HepG2 (cell line): ENCODE data around the gene AFAP1. TPM values are rescaled to one million over a fixed set of nuclear protein-coding genes. Genes with fewer than 3 reads are reported as not detected.

Experiments
- EED ChIP-seq: sonication (generic); formaldehyde crosslinking; IDR thresholded peaks from 2 replicates; pipeline ENCODE4 v1.5.0; 2020; ENCODE audit warnings: mild to moderate bottlenecking, missing genetic modification reagents
- FOXJ3 ChIP-seq: sonication (generic); formaldehyde crosslinking; IDR thresholded peaks from 2 replicates; pipeline ENCODE4 v1.4.0; 2020; ENCODE audit warnings: missing genetic modification reagents, mild to moderate bottlenecking, borderline replicate concordance
- KMT2B ChIP-seq: IDR thresholded peaks from 2 replicates; pipeline ENCODE4 v1.6.1; 2016; ENCODE audit warnings: missing genetic modification reagents, missing compliant biosample characterization
- MXD4 ChIP-seq: IDR thresholded peaks from 2 replicates; pipeline ENCODE4 v1.6.1; 2016; ENCODE audit warnings: mild to moderate bottlenecking, missing biosample characterization, missing genetic modification reagents
- SIN3A ChIP-seq: IDR thresholded peaks from 2 replicates; pipeline ENCODE4 v1.6.1; 2011; ENCODE audit warnings: low read depth, mild to moderate bottlenecking, control low read depth, low read length, borderline replicate concordance
- SOX6 ChIP-seq, 2 experiments: fragments of 450-650 bp in 1 of 2; sonication (generic) in 1 of 2; formaldehyde crosslinking in 1 of 2; IDR thresholded peaks; 2 replicates each; pipeline versions ENCODE4 v1.4.0 to v1.6.1; 2017 to 2020; ENCODE audit warnings: antibody characterized with exemption in 1 of 2, mild to moderate bottlenecking in 1 of 2, missing genetic modification reagents in 1 of 2
- ZFYVE20 ChIP-seq: sonication (generic); formaldehyde crosslinking; IDR thresholded peaks from 2 replicates; pipeline ENCODE4 v1.8.0; 2023; ENCODE audit warnings: low read depth, mild to moderate bottlenecking, moderate library complexity, missing genetic modification reagents, borderline replicate concordance
- ZNF567 ChIP-seq: sonication (generic); formaldehyde crosslinking; IDR thresholded peaks from 2 replicates; pipeline ENCODE4 v1.8.1; 2023; ENCODE audit warnings: mild to moderate bottlenecking, missing genetic modification reagents, borderline replicate concordance
- ZNF629 ChIP-seq: sonication (generic); formaldehyde crosslinking; conservative IDR thresholded peaks from 2 replicates; pipeline ENCODE4 v1.5.0; 2020; ENCODE audit warnings: missing genetic modification reagents
- ZNF7 ChIP-seq: IDR thresholded peaks from 2 replicates; pipeline ENCODE4 v1.6.1; 2016; ENCODE audit warnings: missing biosample characterization, missing genetic modification reagents
- polyA plus RNA-seq, 8 experiments: library from polyadenylated mRNA; depleted of rRNA in 3 of 8; stranded (reverse) in 7 of 8; unstranded in 1 of 8; fragments of >200 nt; fragmentation: Illumina TruSeq in 4 of 8; extraction: Trizol in 4 of 8; gene quantifications; 2 replicates each; pipeline versions ENCODE4 v1.2.1 to v1.2.3, GENCODE V29; 2011 to 2016; ENCODE audit warnings: low read depth in 4 of 8, missing spikeins in 1 of 8, mixed read lengths in 1 of 8; ENCODE audit not compliant: insufficient read depth in 1 of 8
- total RNA-seq, 5 experiments: library from RNA; depleted of rRNA; stranded (reverse); fragments of >200 nt; fragmentation: Illumina TruSeq; extraction: Trizol; gene quantifications; 2 replicates each; pipeline ENCODE4 v1.2.3, GENCODE V29; 2016; ENCODE audit warnings: low read depth in 1 of 5
- TF ChIP-seq, protein P1 (sequence below): sonication (generic); formaldehyde crosslinking; IDR thresholded peaks from 2 replicates; pipeline ENCODE4 v1.5.0; 2020; ENCODE audit warnings: mild to moderate bottlenecking, missing genetic modification reagents, borderline replicate concordance
- TF ChIP-seq, protein P2 (sequence below): sonication (generic); formaldehyde crosslinking; IDR thresholded peaks from 2 replicates; pipeline ENCODE4 v1.5.0; 2020; ENCODE audit warnings: mild to moderate bottlenecking, missing genetic modification reagents
- TF ChIP-seq, protein P3 (sequence below): sonication (generic); formaldehyde crosslinking; IDR thresholded peaks from 2 replicates; pipeline ENCODE4 v1.8.0; 2023; ENCODE audit warnings: mild to moderate bottlenecking, missing genetic modification reagents
- TF ChIP-seq, protein P4 (sequence below), 2 experiments: sonication (generic) in 1 of 2; formaldehyde crosslinking in 1 of 2; IDR thresholded peaks; 2 replicates each; pipeline versions ENCODE4 v1.4.0 to v1.6.1; 2018 to 2020; ENCODE audit warnings: missing genetic modification reagents in 2 of 2, borderline replicate concordance in 1 of 2, low read depth in 1 of 2, mild to moderate bottlenecking in 1 of 2, missing biosample characterization in 1 of 2
- TF ChIP-seq, protein P5 (sequence below): IDR thresholded peaks from 2 replicates; pipeline ENCODE4 v1.6.1; 2016; ENCODE audit warnings: low read depth, borderline replicate concordance

AFAP1 gene
- total and polyA plus RNA-seq, 2 of the 13 experiments (the other 11 are each of a cell fraction or from before 2014, with no cell fraction given): 2.5 TPM

DNA sequence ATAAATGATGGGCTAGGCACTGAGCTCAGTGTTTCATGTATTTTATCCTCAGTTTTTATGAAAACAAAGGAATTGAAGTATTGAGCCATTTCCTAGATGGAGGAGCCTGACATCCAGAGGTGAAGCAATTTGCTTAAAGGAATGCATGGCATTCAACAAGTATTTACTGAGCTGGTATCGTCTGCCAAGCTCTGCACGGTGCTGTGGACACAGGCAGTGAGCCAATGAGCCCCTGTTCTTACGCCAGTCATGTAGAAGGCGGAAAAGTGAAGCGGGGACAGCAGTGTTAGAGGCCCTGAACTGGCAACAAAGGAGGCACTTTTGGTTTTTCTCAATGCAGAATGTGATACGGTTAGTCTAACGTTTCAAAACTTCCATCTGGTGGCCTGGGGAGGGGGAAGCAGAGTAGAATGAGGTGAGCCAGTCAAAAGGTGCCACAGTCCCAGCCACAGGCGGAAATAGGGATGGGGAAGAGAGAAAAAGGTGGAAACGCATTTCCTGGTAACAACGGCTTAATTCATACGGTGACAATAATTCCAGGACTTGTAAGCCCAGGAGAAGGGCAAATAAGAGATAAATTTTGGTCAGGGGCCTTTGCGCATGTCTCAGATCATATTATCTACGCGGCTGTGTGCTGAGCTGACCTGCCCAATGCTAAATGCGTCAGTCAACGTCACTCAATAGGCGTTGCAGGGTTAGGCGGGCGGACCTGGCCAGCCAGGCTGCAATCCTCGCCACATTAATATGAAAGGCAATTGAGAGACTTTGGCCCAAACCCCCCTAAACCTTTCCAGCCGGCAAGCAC is 133.9 kb downstream of the AFAP1 start (continued):
- TF ChIP-seq, protein P1, sequence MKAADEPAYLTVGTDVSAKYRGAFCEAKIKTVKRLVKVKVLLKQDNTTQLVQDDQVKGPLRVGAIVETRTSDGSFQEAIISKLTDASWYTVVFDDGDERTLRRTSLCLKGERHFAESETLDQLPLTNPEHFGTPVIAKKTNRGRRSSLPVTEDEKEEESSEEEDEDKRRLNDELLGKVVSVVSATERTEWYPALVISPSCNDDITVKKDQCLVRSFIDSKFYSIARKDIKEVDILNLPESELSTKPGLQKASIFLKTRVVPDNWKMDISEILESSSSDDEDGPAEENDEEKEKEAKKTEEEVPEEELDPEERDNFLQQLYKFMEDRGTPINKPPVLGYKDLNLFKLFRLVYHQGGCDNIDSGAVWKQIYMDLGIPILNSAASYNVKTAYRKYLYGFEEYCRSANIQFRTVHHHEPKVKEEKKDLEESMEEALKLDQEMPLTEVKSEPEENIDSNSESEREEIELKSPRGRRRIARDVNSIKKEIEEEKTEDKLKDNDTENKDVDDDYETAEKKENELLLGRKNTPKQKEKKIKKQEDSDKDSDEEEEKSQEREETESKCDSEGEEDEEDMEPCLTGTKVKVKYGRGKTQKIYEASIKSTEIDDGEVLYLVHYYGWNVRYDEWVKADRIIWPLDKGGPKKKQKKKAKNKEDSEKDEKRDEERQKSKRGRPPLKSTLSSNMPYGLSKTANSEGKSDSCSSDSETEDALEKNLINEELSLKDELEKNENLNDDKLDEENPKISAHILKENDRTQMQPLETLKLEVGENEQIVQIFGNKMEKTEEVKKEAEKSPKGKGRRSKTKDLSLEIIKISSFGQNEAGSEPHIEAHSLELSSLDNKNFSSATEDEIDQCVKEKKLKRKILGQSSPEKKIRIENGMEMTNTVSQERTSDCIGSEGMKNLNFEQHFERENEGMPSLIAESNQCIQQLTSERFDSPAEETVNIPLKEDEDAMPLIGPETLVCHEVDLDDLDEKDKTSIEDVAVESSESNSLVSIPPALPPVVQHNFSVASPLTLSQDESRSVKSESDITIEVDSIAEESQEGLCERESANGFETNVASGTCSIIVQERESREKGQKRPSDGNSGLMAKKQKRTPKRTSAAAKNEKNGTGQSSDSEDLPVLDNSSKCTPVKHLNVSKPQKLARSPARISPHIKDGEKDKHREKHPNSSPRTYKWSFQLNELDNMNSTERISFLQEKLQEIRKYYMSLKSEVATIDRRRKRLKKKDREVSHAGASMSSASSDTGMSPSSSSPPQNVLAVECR (CRISPR knock-in tag): no peak
- peak; percentile 87; the same call in 1 of the 2 replicates for TF ChIP-seq FOXJ3
- TF ChIP-seq, protein P2, sequence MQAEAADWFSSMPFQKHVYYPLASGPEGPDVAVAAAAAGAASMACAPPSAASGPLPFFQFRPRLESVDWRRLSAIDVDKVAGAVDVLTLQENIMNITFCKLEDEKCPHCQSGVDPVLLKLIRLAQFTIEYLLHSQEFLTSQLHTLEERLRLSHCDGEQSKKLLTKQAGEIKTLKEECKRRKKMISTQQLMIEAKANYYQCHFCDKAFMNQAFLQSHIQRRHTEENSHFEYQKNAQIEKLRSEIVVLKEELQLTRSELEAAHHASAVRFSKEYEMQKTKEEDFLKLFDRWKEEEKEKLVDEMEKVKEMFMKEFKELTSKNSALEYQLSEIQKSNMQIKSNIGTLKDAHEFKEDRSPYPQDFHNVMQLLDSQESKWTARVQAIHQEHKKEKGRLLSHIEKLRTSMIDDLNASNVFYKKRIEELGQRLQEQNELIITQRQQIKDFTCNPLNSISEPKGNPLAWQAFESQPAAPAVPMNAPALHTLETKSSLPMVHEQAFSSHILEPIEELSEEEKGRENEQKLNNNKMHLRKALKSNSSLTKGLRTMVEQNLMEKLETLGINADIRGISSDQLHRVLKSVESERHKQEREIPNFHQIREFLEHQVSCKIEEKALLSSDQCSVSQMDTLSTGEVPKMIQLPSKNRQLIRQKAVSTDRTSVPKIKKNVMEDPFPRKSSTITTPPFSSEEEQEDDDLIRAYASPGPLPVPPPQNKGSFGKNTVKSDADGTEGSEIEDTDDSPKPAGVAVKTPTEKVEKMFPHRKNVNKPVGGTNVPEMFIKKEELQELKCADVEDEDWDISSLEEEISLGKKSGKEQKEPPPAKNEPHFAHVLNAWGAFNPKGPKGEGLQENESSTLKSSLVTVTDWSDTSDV: no peak
- TF ChIP-seq KMT2B (CRISPR knock-in tag): 0 out of 2 replicates have a peak, but pooled peaks have one; percentile 35
- TF ChIP-seq EED (CRISPR knock-in tag): no peak
- no peak for TF ChIP-seq ZFYVE20 (CRISPR knock-in tag)
- no peak for TF ChIP-seq SOX6 (IDR thresholded peaks at IDR 0.05)
- TF ChIP-seq SOX6 (CRISPR knock-in tag; IDR thresholded peaks at IDR 0.05): peak; percentile 86
- TF ChIP-seq, protein P3, sequence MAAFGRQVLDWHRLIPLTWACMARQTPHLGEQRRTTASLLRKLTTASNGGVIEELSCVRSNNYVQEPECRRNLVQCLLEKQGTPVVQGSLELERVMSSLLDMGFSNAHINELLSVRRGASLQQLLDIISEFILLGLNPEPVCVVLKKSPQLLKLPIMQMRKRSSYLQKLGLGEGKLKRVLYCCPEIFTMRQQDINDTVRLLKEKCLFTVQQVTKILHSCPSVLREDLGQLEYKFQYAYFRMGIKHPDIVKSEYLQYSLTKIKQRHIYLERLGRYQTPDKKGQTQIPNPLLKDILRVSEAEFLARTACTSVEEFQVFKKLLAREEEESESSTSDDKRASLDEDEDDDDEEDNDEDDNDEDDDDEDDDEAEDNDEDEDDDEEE (CRISPR knock-in tag): no peak
- peak; percentile 69; the same call in 1 of the 2 replicates for TF ChIP-seq ZNF629 (CRISPR knock-in tag)
- no peak for TF ChIP-seq SIN3A
- TF ChIP-seq, protein P4, sequence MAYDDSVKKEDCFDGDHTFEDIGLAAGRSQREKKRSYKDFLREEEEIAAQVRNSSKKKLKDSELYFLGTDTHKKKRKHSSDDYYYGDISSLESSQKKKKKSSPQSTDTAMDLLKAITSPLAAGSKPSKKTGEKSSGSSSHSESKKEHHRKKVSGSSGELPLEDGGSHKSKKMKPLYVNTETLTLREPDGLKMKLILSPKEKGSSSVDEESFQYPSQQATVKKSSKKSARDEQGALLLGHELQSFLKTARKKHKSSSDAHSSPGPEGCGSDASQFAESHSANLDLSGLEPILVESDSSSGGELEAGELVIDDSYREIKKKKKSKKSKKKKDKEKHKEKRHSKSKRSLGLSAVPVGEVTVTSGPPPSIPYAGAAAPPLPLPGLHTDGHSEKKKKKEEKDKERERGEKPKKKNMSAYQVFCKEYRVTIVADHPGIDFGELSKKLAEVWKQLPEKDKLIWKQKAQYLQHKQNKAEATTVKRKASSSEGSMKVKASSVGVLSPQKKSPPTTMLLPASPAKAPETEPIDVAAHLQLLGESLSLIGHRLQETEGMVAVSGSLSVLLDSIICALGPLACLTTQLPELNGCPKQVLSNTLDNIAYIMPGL (CRISPR knock-in tag; IDR thresholded peaks at IDR 0.05; ENCODE audit: borderline replicate concordance in 1 of 2, low read depth in 1 of 2): no peak
- no peak for TF ChIP-seq ZNF7 (CRISPR knock-in tag)
- TF ChIP-seq, protein P5, sequence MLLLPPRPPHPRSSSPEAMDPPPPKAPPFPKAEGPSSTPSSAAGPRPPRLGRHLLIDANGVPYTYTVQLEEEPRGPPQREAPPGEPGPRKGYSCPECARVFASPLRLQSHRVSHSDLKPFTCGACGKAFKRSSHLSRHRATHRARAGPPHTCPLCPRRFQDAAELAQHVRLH (CRISPR knock-in tag): peak; percentile 36; the same call in 1 of the 2 replicates
- no peak for TF ChIP-seq ZNF567
- no peak for TF ChIP-seq MXD4 (CRISPR knock-in tag)
